Measurements from ENCODE around the gene CRB2.

CRB2 gene

GRCh38 chr9:123424552-123425225, 68.7 kb downstream of the CRB2 start:
- no peak for DNase-seq

GRCh38 chr9:123425261-123425821, 69.3 kb downstream of the CRB2 start:
- DNase-seq: no peak

- no peak for DNase-seq
Observed at GRCh38 chr9:123425836-123426365, 69.9 kb downstream of the CRB2 start.

GRCh38 chr9:123426406-123426805, 70.4 kb downstream of the CRB2 start:
- peak in 1 of 3 donors; percentile 11 for DNase-seq

Data from suppressor macrophage treated with lipopolysaccharide for 1 hour (primary cell).